Naive thymus-derived CD4-positive, alpha-beta T cell (primary cell): ENCODE measurements around the gene COX20. TPM values are rescaled to one million over a fixed set of nuclear protein-coding genes. Genes with fewer than 3 reads are reported as not detected.

Experiments used
- ATAC-seq: fragments of 150-1000 bp; cut with Tn5 transposase; 2 replicates; pipeline ENCODE4 v1.10.0; 2021; ENCODE audit warnings: mild to moderate bottlenecking, moderate library complexity
- CTCF ChIA-PET: fragments of 350-600 bp; sonication (Branson Sonifier 250); formaldehyde crosslinking; loops from one replicate; lab custom pipeline; 2021; ENCODE audit warnings: antibody characterized with exemption; lab: Charles Lee
- POLR2A ChIA-PET: fragments of 350-600 bp; sonication (Branson Sonifier 250); formaldehyde crosslinking; loops from one replicate; lab custom pipeline; 2021; ENCODE audit warnings: antibody characterized with exemption, inconsistent platforms; lab: Charles Lee
- DNase-seq, 9 donors: peaks; one replicate each; pipeline versions ENCODE4 v3.0.0 to v3.0.0-alpha.2; 2020 to 2022; ENCODE audit warnings: mixed read lengths in 1 of 9
- H3K27ac ChIP-seq: one replicate; pipeline ENCODE4 v1.7.0; 2013; ENCODE audit warnings: mild to moderate bottlenecking, low read depth, low read length, moderate library complexity
- H3K27me3 ChIP-seq, 2 donors: one replicate each; pipeline ENCODE4 v1.7.0; 2013; ENCODE audit warnings: low read length in 2 of 2, mild to moderate bottlenecking in 2 of 2, moderate library complexity in 2 of 2; ENCODE audit not compliant: control insufficient read depth in 2 of 2, insufficient read depth in 2 of 2
- H3K36me3 ChIP-seq, 3 experiments: 1 replicate in 2 of 3; 2 replicates in 1 of 3; pipeline ENCODE4 v1.7.0; 2013; ENCODE audit warnings: low read length in 3 of 3, mild to moderate bottlenecking in 3 of 3, moderate library complexity in 1 of 3; ENCODE audit not compliant: insufficient read depth in 3 of 3, control insufficient read depth in 2 of 3
- H3K4me1 ChIP-seq, 2 donors: one replicate each; pipeline ENCODE4 v1.7.0; 2013; ENCODE audit warnings: low read length in 2 of 2, mild to moderate bottlenecking in 2 of 2, moderate library complexity in 1 of 2; ENCODE audit not compliant: control insufficient read depth in 2 of 2, insufficient read depth in 2 of 2
- H3K4me3 ChIP-seq: 2 replicates; pipeline ENCODE4 v1.7.0; 2013; ENCODE audit warnings: mild to moderate bottlenecking, low read length
- H3K9me3 ChIP-seq, 3 experiments: 1 replicate in 2 of 3; 2 replicates in 1 of 3; pipeline ENCODE4 v1.7.0; 2013; ENCODE audit warnings: low read length in 3 of 3; ENCODE audit not compliant: control insufficient read depth in 2 of 3
- H3K27ac Mint-ChIP-seq, 9 donors: one replicate each; pipeline ENCODE4 v1.8.0; 2020 to 2022; ENCODE audit warnings: mixed read lengths in 9 of 9, mild to moderate bottlenecking in 8 of 9, moderate library complexity in 5 of 9, inconsistent platforms in 2 of 9
- H3K27me3 Mint-ChIP-seq, 5 donors: one replicate each; pipeline ENCODE4 v1.8.0; 2021 to 2022; ENCODE audit warnings: mixed read lengths in 5 of 5, mild to moderate bottlenecking in 1 of 5
- H3K36me3 Mint-ChIP-seq, 5 donors: one replicate each; pipeline ENCODE4 v1.8.0; 2020 to 2022; ENCODE audit warnings: mixed read lengths in 5 of 5, mild to moderate bottlenecking in 3 of 5, inconsistent platforms in 1 of 5
- H3K4me1 Mint-ChIP-seq, 7 donors: one replicate each; pipeline ENCODE4 v1.8.0; 2020 to 2022; ENCODE audit warnings: mixed read lengths in 7 of 7, mild to moderate bottlenecking in 3 of 7, inconsistent platforms in 1 of 7
- H3K4me3 Mint-ChIP-seq, 10 donors: one replicate each; pipeline ENCODE4 v1.8.0; 2020 to 2022; ENCODE audit warnings: mild to moderate bottlenecking in 10 of 10, mixed read lengths in 10 of 10, moderate library complexity in 6 of 10, inconsistent platforms in 2 of 10
- H3K9me3 Mint-ChIP-seq, 11 donors: one replicate each; pipeline ENCODE4 v1.8.0; 2020 to 2022; ENCODE audit warnings: mixed read lengths in 11 of 11, mild to moderate bottlenecking in 4 of 11, inconsistent platforms in 1 of 11, moderate library complexity in 1 of 11
- intact Hi-C, 2 donors: fragments of 100-400 bp; cut with micrococcal nuclease; formaldehyde crosslinking; loops; one replicate each; pipeline ENCODE4 v1.15.1; 2023
- polyA plus RNA-seq, 2 donors: library from polyadenylated mRNA; unstranded; fragments of 300-500 nt; fragmentation: Illumina TruSeq; gene quantifications; one replicate each; pipeline ENCODE4 v1.2.3, GENCODE V29; 2021
- total RNA-seq, 6 experiments: library from RNA in 5 of 6; stranded (reverse) in 5 of 6; gene quantifications; 1 replicate in 5 of 6; 2 replicates in 1 of 6; pipeline ENCODE4 v1.2.3 and lab custom pipeline; 2021 to 2026

Gene COX20
- total and polyA plus RNA-seq, 7 experiments from 2014 or later = 17.1 to 43.7 (median 27.8) TPM

- Histone ChIP-seq H3K4me3 (no peak overlapping the region), H3K27me3 (no peaks in the 10 kb centered on the region), H3K9me3 (no peaks in the 10 kb centered on the region), H3K27ac (no peak overlapping the region), H3K4me1 (peaks cover 38 to 44% of the 10 kb centered on the region in 2 donors), H3K36me3 (peaks cover 17 to 40% (median 34%) of the 10 kb centered on the region in 3 experiments)
- intact Hi-C loops = loop anchor here (1.0 kb wide), 3 partner anchors 8 to 15 kb away; no protein-coding TSS in a partner anchor
- ATAC-seq (no peak), DNase-seq (no peak)
- peak overlapping the region in 7 of 9 donors; percentile 13 to 89 (median 67) for H3K27ac Mint-ChIP-seq
- CTCF ChIA-PET = no interaction called here
- H3K36me3 Mint-ChIP-seq = peaks cover 4 to 66% (median 51%) of the 10 kb centered on the region in 5 donors
- peaks cover 49 to 97% (median 86%) of the 10 kb centered on the region in 7 donors for H3K4me1 Mint-ChIP-seq
- no peaks in the 10 kb centered on the region for H3K27me3 Mint-ChIP-seq
- POLR2A ChIA-PET = interaction anchor here (16.0 to 30.7 kb wide), 3 partner anchors 6 to 116 kb away, joined by 308 to 1419 read pairs (median 1419); partner anchors contain the start of genes COX20 and HNRNPU
- H3K9me3 Mint-ChIP-seq = peaks cover 0 to 1% (median 0%) of the 10 kb centered on the region in 11 donors
- H3K4me3 Mint-ChIP-seq = peak overlapping the region in 3 of 10 donors; percentile 32 to 82 (median 52)
Observed at GRCh38 chr1:244851546-244852231, 16.2 kb downstream of the COX20 start.

GRCh38 chr1:244852694-244853093 lies 17.2 kb downstream of the COX20 start:
- Mint-ChIP-seq H3K36me3 (peaks cover 4 to 73% (median 55%) of the 10 kb centered on the region in 5 donors), H3K4me3 (peak overlapping the region in 4 of 10 donors; percentile 11 to 82 (median 42)), H3K4me1 (peaks cover 58 to 100% (median 96%) of the 10 kb centered on the region in 7 donors), H3K27me3 (no peaks in the 10 kb centered on the region), H3K27ac (peak overlapping the region in 5 of 9 donors; percentile 27 to 89 (median 66)), H3K9me3 (peaks cover 0 to 1% (median 0%) of the 10 kb centered on the region in 11 donors)
- intact Hi-C loops = loop anchor here (1.0 kb wide), 2 partner anchors 10 to 16 kb away; no protein-coding TSS in a partner anchor
- ATAC-seq (no peak), DNase-seq (no peak)
- ChIA-PET POLR2A (interaction anchor here (16.0 to 30.7 kb wide), 3 partner anchors 5 to 115 kb away, joined by 308 to 1419 read pairs (median 1419); partner anchors contain the start of genes COX20 and HNRNPU), CTCF (interaction anchor here (1.5 to 1.9 kb wide), 2 partner anchors 9 to 10 kb away, joined by 5 read pairs; no protein-coding TSS in a partner anchor)
- Histone ChIP-seq H3K4me1 (peaks cover 45 to 53% of the 10 kb centered on the region in 2 donors), H3K4me3 (no peak overlapping the region), H3K9me3 (no peaks in the 10 kb centered on the region), H3K36me3 (peaks cover 27 to 47% (median 40%) of the 10 kb centered on the region in 3 experiments), H3K27ac (peak overlapping the region; percentile 14), H3K27me3 (no peaks in the 10 kb centered on the region)

GRCh38 chr1:244854166-244854565 lies 18.7 kb downstream of the COX20 start:
- ATAC-seq (no peak), DNase-seq (peak in 5 of 9 donors; percentile 21 to 44 (median 36))
- H3K4me3 Mint-ChIP-seq = peak overlapping the region in 9 of 10 donors; percentile 58 to 84 (median 75)
- peaks cover 35 to 62% (median 55%) of the 10 kb centered on the region in 3 experiments for H3K36me3 ChIP-seq
- peaks cover 11 to 78% (median 59%) of the 10 kb centered on the region in 5 donors for H3K36me3 Mint-ChIP-seq
- intact Hi-C loops = loop anchor here in 1 of 2 donors (1.0 kb wide), 2 partner anchors 9 to 188 kb away; no protein-coding TSS in a partner anchor
- ChIA-PET CTCF (interaction anchor here (1.9 kb wide), 1 partner anchor 11 kb away, joined by 5 read pairs; no protein-coding TSS in a partner anchor), POLR2A (interaction anchor here (0.9 to 30.7 kb wide), 5 partner anchors 3 to 404 kb away, joined by 3 to 1419 read pairs (median 308); partner anchors contain the start of genes COX20 and HNRNPU)
- H3K4me3 ChIP-seq = no peak overlapping the region
- H3K9me3 Mint-ChIP-seq = peaks cover 0 to 1% (median 0%) of the 10 kb centered on the region in 11 donors
- H3K4me1 Mint-ChIP-seq = peaks cover 53 to 100% (median 96%) of the 10 kb centered on the region in 7 donors
- peaks cover 59 to 65% of the 10 kb centered on the region in 2 donors for H3K4me1 ChIP-seq
- peak overlapping the region; percentile 52 for H3K27ac ChIP-seq
- no peaks in the 10 kb centered on the region for H3K27me3 ChIP-seq
- no peaks in the 10 kb centered on the region for H3K27me3 Mint-ChIP-seq
- no peaks in the 10 kb centered on the region for H3K9me3 ChIP-seq
- peak overlapping the region; percentile 66 to 99 (median 76) for H3K27ac Mint-ChIP-seq

GRCh38 chr1:244854865-244855578 lies 19.6 kb downstream of the COX20 start:
- peaks cover 67 to 71% of the 10 kb centered on the region in 2 donors for H3K4me1 ChIP-seq

GRCh38 chr1:244857761-244858160 lies 22.3 kb downstream of the COX20 start:
- peaks cover 16 to 78% (median 68%) of the 10 kb centered on the region in 5 donors for H3K36me3 Mint-ChIP-seq
- peaks cover 44 to 71% (median 63%) of the 10 kb centered on the region in 3 experiments for H3K36me3 ChIP-seq
- peaks cover 0 to 6% (median 0%) of the 10 kb centered on the region in 11 donors for H3K9me3 Mint-ChIP-seq
- H3K4me3 ChIP-seq = no peak overlapping the region
- H3K4me3 Mint-ChIP-seq = peak overlapping the region in 6 of 10 donors; percentile 3 to 82 (median 49)
- H3K27ac ChIP-seq = peak overlapping the region; percentile 42
- ATAC-seq (no peak), DNase-seq (no peak)
- peaks cover 70 to 99% (median 94%) of the 10 kb centered on the region in 7 donors for H3K4me1 Mint-ChIP-seq
- no peaks in the 10 kb centered on the region for H3K27me3 Mint-ChIP-seq
- H3K27ac Mint-ChIP-seq = peak overlapping the region in 7 of 9 donors; percentile 3 to 99 (median 68)
- POLR2A ChIA-PET = interaction anchor here (16.0 to 30.7 kb wide), 2 partner anchors 15 to 110 kb away, joined by 308 to 1419 read pairs; partner anchors contain the start of gene COX20
- no peaks in the 10 kb centered on the region for H3K9me3 ChIP-seq
- CTCF ChIA-PET = no interaction called here
- intact Hi-C loops = loop anchor here (1.0 to 5.0 kb wide), 3 partner anchors 8 to 1005 kb away; partner anchors contain the start of gene AKT3 (in 1 of the 2)
- H3K27me3 ChIP-seq = no peaks in the 10 kb centered on the region
- peaks cover 80 to 82% of the 10 kb centered on the region in 2 donors for H3K4me1 ChIP-seq

More at GRCh38 chr1:244854865-244855578, 19.6 kb downstream of the COX20 start:
- Mint-ChIP-seq H3K36me3 (peaks cover 11 to 79% (median 63%) of the 10 kb centered on the region in 5 donors), H3K4me1 (peaks cover 54 to 100% (median 96%) of the 10 kb centered on the region in 7 donors), H3K4me3 (peak overlapping the region; percentile 65 to 82 (median 76)), H3K27ac (peak overlapping the region; percentile 44 to 99 (median 87)), H3K27me3 (no peaks in the 10 kb centered on the region), H3K9me3 (peaks cover 0 to 1% (median 0%) of the 10 kb centered on the region in 11 donors)
- Histone ChIP-seq H3K9me3 (no peaks in the 10 kb centered on the region), H3K4me3 (no peak overlapping the region), H3K27me3 (no peaks in the 10 kb centered on the region), H3K36me3 (peaks cover 43 to 70% (median 63%) of the 10 kb centered on the region in 3 experiments), H3K27ac (peak overlapping the region; percentile 42)
- DNase-seq (peak in 1 of 9 donors; percentile 17), ATAC-seq (peak; percentile 24)
- ChIA-PET CTCF (no interaction called here), POLR2A (interaction anchor here (1.1 to 30.7 kb wide), 5 partner anchors 2 to 405 kb away, joined by 3 to 1419 read pairs (median 308); partner anchors contain the start of genes COX20 and HNRNPU)
- intact Hi-C loops = loop anchor here (1.0 to 5.0 kb wide), 3 partner anchors 8 to 1003 kb away; partner anchors contain the start of gene AKT3 (in 1 of the 2)
